T follicular helper cell (primary cell): ENCODE results near the gene CLCN4.

Source experiments
- DNase-seq: peaks from one replicate; pipeline ENCODE4 v3.0.0-alpha.2; 2020; ENCODE audit warnings: low read depth
- total RNA-seq, 2 experiments: gene quantifications; one replicate each; lab custom pipeline; 2026; lab: John Stamatoyannopoulos, UW

CLCN4 gene
- total RNA-seq = 0 to 0.42 reads per million in 2 experiments

DNA sequence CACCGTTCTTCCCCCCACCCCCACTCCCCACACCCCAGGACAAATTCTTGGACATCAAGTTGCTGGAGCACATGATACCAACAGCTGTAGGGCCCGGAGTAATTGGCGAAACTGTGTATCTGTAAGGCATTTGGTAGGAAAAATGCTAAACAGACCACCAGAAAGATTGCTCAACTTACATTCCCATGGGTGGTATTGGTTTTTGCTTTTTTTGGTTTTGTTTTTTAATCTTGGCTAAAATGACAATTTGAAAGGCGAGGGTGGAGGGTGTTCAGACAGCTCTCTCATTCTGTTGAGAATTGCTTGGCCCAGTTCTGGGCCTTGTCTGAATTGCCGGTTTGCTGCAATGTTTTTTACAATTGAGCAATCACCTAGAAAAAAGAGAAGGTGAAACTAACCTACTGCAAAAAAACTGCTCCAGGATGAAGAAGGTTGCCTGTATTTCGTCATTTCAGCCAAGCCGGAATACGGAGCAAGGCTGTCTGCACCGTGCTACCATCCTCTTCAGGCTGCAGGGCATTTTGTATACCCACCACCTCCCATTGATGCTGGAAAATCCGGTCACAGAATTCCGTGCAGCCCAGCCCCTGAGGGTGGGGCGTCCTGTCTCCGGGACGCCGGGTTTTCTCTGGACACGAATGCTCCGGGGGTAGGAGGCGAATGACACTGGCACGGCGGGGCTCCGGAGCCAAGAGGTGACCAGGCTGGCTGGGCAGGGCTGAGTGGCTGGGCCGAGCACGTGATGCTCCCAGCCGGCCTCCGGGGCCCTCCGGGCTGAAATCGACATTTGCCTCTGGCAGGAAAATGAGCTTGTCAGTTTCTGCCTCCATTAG lies at the start of gene CLCN4:
CLCN4 (plus strand) TSS at position 777 of the 833 bp plus-strand sequence. CDS start 28,058 bp downstream, outside the sequence.
- DNase-seq = no peak

DNA sequence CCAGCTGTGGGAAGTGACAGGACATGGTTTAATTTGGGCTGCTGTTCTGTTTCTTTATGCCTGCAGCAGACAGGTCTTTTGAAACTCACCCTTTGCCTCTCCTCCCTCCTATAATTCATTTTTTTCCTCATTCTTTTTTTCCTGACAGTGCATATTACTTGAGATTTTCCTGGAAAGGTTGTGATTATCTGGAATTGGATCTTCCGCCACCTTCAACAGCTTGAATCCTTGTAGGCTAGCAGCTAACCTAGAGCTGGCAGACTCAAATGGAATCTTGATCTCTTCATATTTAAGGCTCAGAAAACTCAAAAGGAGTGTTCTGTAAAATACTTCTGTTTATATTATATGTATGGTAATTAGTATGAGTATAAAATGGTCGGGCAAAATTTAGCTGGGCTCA lies 49.3 kb upstream of the CLCN4 start:
- no peak for DNase-seq

DNA sequence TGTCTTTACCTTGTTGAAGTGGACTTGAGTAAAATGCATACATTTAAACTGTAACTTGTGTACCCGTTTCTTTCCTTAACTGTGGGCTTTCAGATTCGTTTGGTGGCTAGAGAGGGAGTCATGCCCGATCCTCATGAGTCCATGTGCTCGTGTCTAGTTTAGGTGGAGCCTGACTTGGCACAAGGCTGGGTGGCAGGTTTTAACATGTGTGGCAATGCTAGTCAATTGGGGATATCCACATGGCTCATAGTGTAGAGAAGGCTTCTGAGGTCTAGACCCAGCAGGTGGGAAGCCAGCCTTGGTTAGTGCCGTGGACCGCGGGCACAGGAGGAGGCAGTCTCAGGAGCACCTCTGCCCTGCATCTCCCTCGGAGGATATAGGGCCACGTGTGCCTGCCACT lies 48.5 kb upstream of the CLCN4 start:
- no peak for DNase-seq

DNA sequence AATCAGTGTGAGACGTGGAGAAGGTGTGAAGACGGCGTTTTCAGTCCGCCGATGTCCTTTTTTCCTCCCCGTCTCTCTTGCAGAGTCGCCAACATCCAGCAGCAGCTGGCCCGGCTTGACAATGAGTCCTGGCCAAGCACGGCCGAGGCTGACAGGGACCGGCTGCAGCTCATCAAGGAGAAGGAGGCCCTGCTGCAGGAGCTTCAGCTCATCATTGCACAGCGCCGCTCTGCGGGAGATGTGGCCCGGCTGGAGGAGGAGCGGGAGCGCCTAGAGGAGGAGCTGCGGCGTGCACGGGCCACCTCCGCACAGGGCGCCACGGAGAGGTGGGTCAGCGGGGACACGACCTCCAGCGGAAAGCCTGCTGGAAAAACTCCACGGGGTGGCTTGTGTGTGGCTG lies 47.1 kb upstream of the CLCN4 start:
- no peak for DNase-seq

DNA sequence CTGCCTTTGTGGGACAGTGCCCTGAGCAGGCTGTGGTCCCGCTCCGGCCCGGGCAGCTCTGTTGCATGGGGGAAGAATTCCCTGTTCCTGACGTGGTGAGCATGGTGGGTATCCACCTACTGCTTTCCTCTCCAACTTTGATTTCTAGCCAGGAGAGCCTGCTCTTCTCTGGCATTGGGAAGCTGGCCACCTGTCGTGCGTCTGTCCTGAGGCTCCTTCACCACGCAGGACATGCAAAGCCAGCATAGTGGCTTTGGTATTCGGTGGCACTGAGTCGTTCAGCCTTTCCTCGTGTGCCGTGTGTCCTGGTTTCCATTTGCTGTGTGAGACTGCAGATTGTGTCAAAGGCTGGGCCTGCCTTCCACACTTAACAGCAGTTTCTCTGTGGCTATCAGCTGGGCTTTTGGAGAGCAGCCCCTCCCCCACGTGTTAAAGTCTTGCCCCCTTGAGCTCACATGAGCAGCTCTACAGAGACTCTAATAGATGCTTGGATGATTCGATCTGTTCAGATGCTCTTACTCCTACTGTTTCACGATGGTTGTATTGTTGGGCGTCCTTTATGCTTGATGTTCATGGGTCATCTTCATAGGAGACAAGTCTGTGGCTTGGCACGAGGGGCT lies 46.3 kb upstream of the CLCN4 start:
- DNase-seq = no peak

DNA sequence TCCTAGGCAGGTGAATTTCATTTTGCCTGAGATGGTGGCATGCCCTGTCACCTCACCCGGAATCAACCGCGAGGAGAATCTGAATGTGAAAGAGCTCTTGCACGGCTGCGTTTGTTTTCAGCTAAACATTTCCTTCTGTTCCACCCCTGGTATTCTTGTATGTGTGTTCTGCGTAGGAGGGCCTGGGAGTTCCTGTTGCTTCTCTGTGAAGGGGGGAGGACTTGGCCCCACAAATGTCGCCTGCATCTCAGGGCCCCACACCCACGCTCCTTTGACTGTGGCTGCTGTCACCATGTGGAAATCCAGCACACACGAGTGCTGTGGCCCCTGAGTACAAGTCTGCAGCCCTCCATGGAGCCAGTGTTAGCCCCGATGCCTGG lies 45.8 kb upstream of the CLCN4 start:
- DNase-seq = peak; percentile 48

DNA sequence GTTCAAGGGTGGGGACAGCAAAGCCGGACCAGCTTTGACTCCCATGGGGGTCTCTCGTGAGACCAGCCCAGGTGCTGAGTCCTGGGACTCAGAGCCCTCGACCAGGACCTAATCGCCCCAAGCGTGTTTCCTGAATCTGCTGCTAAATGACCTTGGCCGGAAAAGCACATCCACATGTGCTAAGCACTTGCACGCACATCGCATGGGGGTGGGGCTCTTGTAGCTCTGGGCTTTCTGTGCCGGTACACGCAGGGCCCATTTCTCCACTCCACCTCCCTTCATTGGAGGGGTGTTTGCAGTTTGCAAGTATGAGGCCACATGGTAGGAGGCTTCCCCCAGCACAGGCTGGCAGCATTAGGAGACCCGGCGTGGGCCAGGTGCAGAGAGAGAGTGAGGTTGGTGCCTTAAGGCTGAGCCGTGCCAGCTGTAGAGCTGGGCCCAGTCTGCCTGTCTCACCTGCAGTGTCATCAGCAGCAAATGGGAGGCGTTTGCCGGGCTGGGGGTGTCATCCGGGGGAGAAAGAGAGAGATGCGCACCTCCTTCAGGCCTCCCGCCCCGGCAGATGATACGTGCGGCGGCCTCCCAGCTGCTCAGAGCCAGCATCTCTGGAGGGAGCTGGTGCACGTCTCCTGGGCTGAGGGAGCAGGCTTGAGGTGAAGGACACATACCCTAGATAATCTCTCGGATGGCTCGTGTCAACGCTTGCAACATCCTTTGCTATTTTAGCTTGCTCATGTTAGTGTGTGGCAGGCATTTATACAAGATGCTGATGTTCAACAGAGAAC lies 45.2 kb upstream of the CLCN4 start:
- peak; percentile 64 for DNase-seq

DNA sequence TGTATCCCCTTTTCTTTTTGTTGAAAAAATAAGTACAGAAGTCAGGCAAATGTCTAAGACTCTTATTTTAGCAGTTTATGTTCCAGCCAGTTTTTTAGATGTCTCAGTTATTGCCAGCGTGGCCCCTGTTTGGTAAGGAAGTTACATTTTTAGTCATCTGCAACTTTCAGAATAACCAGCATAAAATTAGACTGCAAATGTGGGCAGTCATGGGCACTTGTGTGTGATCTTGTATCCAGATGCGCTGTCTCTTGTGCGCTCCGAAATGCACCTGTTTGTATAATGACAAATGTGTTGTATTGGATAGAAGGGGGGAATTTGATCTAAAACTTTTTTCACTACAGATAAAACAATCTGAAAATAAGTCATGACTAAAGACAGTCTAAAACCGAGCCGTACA lies 44.3 kb upstream of the CLCN4 start:
- DNase-seq = no peak

DNA sequence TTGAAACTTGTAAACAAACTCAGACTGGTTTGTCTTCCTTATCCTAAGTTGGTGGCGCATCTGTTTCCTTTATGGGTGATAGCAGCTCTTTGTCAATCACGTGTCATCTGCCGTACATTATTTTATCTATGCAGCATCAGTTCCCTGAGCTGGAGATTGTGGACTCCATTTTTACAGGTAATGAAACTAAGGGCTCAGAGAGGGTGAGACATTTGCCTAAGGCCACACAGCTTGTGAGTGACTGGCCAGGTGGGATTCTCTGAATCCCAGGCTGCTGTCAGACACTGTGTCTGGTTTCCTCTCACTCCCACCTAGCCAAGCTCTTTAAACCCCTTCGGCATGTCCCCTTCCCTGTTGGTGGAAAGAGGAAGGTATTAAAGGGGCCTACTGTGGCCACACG lies 41.7 kb upstream of the CLCN4 start:
- no peak for DNase-seq

DNA sequence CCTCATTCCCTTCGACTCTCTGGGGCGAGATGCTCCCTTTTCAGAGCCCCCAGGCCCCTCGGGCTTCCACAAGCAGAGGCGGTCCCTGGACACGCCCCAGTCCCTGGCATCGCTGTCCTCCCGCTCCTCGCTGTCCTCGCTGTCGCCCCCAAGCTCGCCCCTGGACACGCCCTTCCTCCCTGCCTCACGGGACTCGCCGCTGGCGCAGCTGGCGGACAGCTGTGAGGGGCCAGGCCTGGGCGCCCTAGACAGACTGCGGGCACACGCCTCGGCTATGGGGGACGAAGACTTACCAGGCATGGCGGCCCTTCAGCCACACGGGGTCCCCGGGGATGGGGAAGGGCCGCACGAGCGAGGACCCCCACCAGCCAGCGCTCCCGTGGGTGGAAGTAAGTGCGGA lies 39.5 kb upstream of the CLCN4 start:
- no peak for DNase-seq

DNA sequence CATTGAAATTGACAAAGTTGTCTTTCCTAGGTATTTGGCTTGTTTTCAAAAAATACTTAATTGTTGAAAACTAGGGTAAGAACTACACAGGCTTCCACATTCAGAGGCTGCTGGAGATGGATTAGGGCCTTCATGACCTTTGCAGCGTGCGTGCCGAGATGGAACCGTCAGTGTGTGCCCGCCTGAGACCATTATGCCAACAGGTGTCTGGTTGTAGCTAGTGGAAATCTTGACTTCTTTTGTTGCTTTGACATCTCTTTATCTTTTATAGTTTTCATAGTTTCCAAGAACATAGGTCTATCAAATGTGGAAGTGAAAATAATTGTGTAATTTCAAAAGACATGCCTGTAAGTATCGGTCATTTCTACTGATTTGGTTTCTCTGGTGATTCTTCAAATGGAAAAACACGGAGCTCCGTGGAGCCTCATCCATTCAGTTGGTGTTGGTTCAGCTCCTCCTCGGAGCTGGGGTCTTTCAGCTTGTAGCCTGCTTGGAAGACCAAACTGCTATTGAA lies 38.9 kb upstream of the CLCN4 start:
- no peak for DNase-seq

DNA sequence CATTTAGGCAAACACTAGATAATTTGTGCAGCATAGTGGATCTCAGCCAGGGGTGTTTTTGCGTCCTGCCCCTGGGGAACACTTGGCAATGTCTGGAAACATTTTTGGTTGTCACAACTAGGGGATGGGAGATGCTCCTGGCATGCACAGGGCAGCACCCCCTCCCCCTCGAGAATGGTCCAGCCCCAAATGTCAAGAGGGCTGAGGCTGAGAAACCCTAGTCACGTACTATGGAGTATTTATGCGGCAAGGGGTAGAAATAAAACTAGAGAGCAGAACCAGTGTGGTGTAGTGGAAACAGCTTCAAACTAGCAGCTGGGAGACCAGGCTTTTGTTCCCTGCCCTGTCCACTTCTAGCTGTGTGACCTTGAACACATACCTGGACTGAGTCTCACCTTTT lies 38.2 kb upstream of the CLCN4 start:
- DNase-seq = no peak

DNA sequence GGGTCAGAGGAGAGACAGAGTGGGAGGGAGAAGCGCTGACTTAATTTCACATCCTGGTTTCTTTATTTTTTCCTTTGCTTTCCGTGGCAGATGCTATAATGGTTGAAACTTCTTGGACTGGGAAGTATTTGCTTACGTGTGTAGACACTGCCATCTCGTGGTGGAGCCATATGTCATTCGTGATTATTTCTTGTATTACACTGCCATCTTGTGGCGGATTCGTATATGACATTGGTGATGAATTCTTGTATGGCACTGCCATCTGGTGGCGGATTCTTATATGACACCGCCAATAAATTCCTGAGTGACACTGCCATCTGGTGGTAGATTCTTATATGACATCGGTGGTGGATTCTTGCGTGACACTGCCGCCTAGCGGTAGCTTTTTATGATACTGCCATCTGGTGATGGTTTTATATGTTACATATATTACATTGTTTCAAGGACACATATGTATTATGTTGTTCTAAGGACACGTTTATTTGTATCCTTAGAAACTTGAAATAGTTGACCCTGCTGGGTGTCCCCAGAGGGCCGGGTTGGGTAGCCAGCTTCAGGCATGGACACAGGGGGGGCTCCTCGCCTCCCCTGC lies 37.3 kb upstream of the CLCN4 start:
- DNase-seq = peak; percentile 69

DNA sequence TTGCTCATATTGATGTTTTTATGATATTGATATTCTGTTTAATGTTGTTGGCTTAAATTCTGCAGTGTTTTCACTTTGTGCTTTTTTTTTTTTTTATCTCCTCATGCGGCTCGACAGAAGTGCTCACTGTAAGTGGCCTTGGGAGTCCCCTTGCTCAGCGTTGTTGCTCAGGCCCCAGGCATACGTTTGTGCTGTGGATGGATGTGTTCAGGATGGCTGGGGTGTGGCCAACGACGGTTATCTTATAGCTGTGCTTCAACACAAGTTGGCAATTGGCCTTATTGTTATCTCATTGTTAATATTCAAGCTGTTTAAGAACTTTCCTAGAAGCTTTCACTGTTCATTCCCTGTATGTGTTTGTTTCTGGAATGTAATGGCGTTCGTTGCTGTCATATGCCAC lies 36.4 kb upstream of the CLCN4 start:
- DNase-seq = no peak

DNA sequence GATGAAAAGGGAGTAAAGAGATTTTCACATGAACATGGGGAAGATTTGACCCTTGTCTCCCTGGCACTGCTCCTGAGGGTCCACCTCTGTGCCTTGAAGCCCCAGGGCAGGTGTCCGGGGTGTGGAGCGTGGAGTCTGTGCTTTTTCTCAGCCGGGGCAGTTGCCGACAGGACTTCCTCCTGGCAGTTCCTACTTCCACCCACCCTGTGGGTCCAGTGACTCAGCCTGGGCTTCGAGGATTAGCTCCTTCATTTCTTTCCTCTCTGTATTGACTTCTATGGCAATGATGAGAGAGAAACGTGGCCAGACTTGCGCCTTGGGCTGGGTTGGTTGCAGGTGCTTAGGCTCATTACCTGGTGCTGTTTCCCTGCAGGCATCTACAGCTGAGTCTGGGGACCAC lies 35.9 kb upstream of the CLCN4 start:
- DNase-seq = no peak

DNA sequence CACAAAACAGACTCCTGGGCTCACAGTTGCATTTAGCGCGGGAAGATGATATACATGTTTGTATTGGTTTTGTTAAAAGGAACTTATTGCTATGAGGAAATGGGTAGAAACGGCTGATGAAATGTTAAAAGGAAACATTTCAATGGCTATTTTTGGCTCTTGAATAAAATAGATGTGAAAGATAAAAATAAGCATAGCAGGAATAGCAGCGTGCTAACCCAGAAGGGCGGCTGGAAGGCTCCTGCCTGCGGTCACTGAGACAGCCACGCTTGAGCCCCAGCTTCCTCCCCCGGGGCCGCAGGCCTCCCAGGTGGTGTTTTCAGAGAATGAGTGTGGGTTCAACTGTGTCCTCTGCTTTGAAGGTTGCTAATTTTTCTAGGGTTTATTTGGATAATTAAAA lies 35.0 kb upstream of the CLCN4 start:
- DNase-seq = no peak

DNA sequence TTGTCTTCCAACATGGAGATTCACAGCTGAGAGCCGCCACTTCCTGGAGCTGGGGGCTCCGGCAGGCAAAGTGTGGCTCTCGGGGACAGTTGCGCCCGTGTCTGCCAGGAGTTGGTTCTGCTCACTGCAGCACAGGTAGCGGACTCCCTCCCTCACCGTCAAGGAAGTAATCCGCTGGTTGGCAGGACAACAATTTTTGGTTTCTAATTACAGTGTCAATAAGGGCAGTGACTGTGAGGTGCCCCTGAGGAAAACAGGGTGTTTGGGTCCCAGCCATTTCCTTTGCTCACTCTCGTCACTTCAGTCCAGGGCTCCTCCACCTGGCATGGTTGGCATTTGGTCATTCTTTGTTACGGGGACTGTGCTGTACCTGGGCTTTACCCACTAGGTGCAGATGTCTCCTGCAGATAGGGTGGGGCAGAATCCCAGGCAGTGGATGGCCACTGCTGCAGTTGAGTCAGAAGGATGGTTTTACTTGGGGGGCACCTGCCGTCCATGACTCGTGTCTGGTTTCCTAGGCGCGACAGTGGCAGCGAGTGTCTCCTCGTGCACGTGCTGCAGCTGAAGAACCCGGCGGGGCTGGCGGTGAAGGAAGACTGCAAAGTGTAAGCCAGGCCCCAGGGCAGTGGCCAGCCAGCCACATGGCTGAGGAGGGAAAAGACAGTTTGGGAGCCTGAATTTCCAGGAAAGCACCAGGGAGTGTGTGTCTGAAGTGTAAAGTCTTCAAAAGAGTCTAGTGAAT lies 32.1 kb upstream of the CLCN4 start:
- no peak for DNase-seq

DNA sequence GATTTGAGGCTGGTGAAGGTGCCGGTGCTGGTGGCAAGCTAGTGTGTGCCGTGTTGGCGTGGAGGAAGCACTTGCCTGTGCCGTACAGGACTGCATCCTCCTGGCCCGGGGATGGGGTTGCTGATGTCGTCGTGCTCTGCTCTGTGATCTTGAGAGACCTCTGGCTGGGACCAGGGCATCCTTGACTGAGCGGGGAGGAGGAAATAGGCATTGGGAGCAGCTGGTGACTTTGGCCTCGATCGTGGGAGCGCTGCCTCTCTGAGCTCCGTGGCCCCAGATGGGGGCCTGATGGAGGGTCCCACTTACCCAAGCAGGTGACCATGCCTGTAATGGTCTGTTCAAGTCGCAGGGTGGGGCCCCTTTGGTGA lies 31.5 kb upstream of the CLCN4 start:
- DNase-seq = no peak

DNA sequence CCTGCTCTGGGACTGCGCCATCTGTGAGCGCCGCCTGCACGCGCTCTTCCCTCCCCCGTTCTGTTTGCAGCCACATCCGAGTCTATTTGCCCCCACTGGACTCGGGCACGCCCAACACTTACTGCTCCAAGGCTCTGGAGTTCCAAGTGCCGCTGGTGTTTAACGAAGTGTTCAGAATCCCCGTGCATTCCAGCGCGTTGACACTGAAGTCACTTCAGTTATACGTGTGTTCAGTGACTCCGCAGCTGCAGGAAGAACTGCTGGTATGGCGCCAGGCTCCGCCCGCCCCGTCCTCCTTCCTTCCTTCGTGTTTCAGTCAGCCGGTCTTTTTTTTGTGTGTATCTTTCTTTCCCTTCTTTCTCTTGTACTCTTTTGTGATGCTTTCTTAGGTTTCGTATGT lies 30.7 kb upstream of the CLCN4 start:
- DNase-seq = no peak

DNA sequence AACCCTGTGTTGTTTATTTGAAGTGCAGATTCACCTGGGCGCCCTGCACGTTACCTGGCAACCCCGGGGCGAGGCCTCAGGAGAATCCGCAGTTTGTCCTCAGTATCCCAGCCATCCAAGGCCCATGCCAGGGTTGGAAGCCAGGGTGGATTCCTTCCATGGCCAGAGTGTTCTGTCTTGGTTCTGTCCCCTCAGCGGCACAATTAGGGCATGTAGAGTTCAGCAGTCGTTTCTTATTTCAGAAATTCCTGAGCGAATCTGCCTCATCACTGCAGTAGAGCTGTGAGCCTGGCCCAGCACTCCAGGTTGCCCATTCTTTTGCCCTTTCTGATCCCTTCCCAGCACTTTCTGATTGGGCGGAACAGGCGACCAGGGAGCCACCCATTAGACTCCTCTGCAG lies 29.9 kb upstream of the CLCN4 start:
- DNase-seq = no peak

DNA sequence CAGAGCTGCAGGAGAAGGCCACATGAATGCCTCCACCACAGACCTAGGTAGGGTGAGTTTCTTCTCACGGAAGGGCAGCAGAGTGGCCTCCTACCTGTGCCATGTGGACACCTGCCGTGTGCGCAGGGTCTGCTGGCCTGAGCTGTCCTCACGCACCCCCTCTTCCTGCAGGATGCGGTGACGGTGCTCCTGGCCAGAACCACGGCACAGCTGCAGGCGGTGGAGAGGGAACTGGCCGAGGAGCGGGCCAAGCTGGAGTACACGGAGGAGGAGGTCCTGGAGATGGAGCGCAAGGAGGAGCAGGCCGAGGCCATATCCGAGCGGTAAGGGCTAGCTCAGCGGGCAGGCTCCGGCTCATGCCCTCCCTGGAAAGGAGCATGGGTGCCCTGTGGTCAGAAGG lies 28.4 kb upstream of the CLCN4 start:
- no peak for DNase-seq

DNA sequence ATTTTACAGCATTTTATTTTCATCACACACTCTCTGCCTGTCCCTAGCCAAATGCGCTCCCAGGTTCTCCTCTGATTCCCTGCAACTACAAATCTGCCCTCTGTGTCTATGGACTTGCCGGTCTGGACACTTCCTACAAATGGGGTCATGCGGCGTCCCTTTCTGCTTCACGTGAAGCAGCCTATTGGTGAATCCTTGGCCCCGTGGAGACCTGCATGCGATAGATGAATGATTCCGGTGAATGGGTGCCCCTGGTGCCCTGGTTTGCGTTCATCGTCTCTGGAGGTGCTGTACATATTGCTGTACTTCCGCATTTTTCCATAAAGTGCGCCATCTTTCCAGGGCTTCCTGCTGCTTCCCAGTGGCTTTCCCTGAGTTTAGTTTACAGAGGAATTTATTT lies 27.5 kb upstream of the CLCN4 start:
- DNase-seq = no peak
